Limb (tissue), 2 donors: ENCODE data around the gene LAMA5.

Source experiments
- DNase-seq, 2 donors: peaks; one replicate each; pipeline ENCODE4 v3.0.0-alpha.2; 2016; ENCODE audit errors: extremely low spot score in 2 of 2

The LAMA5 gene

GRCh38 chr20:62359043-62359490, 8.0 kb downstream of the LAMA5 start:
- DNase-seq, result peak in 1 of 2 donors; percentile 37

GRCh38 chr20:62358171-62359042, 8.7 kb downstream of the LAMA5 start:
- peak in 1 of 2 donors; percentile 46 for DNase-seq

GRCh38 chr20:62357681-62358080, 9.4 kb downstream of the LAMA5 start:
- peak in 1 of 2 donors; percentile 32 for DNase-seq

- peak in 1 of 2 donors; percentile 47 for DNase-seq
Measured at GRCh38 chr20:62357187-62357667, 9.9 kb downstream of the LAMA5 start.

- DNase-seq, result peak in 1 of 2 donors; percentile 38
Measured at GRCh38 chr20:62356589-62357186, 10.4 kb downstream of the LAMA5 start.

GRCh38 chr20:62355878-62356588, 11.1 kb downstream of the LAMA5 start:
- peak in 1 of 2 donors; percentile 53 for DNase-seq

- DNase-seq, result no peak
Measured at GRCh38 chr20:62355516-62355877, 11.6 kb downstream of the LAMA5 start.

- peak in 1 of 2 donors; percentile 31 for DNase-seq
Measured at GRCh38 chr20:62354811-62355341, 12.2 kb downstream of the LAMA5 start.

- peak in 1 of 2 donors; percentile 23 for DNase-seq
Measured at GRCh38 chr20:62354031-62354808, 12.9 kb downstream of the LAMA5 start.

GRCh38 chr20:62353289-62354030, 13.7 kb downstream of the LAMA5 start:
- peak in 1 of 2 donors; percentile 30 for DNase-seq

- peak in 1 of 2 donors; percentile 34 for DNase-seq
Measured at GRCh38 chr20:62352402-62353288, 14.5 kb downstream of the LAMA5 start.

GRCh38 chr20:62351469-62352401, 15.4 kb downstream of the LAMA5 start:
- peak in 1 of 2 donors; percentile 27 for DNase-seq

- no peak for DNase-seq
Measured at GRCh38 chr20:62350629-62351422, 16.3 kb downstream of the LAMA5 start.

- DNase-seq, result no peak
Measured at GRCh38 chr20:62350098-62350628, 16.9 kb downstream of the LAMA5 start.

- no peak for DNase-seq
Measured at GRCh38 chr20:62349556-62350097, 17.5 kb downstream of the LAMA5 start.

GRCh38 chr20:62348604-62349003, 18.5 kb downstream of the LAMA5 start:
- no peak for DNase-seq

GRCh38 chr20:62347445-62347844, 19.7 kb downstream of the LAMA5 start:
- DNase-seq, result no peak
